BLaER1 (cell line): ENCODE results near the gene TMED10.
A peak's percentile ranks its signal among the peaks of the same experiment; 100 is the strongest.
"Not testable (repeated sequence)": the region's sequence is repeated elsewhere in the genome, so short reads cannot be mapped to it uniquely, and the experiment has no call there.

Experiments
- H3K27ac ChIP-seq: shearing (Covaris generic); formaldehyde crosslinking; 2 replicates; pipeline ENCODE4 v1.8.1; 2022
- H3K27me3 ChIP-seq: shearing (Covaris generic); formaldehyde crosslinking; 2 replicates; pipeline ENCODE4 v1.8.1; 2022
- H3K36me3 ChIP-seq: shearing (Covaris generic); formaldehyde crosslinking; 2 replicates; pipeline ENCODE4 v1.8.1; 2022
- H3K4me1 ChIP-seq: shearing (Covaris generic); formaldehyde crosslinking; 2 replicates; pipeline ENCODE4 v1.8.1; 2022
- H3K4me2 ChIP-seq: shearing (Covaris generic); formaldehyde crosslinking; 2 replicates; pipeline ENCODE4 v1.8.1; 2022
- H3K4me3 ChIP-seq: shearing (Covaris generic); formaldehyde crosslinking; 2 replicates; pipeline ENCODE4 v1.8.1; 2022
- H3K9ac ChIP-seq: shearing (Covaris generic); formaldehyde crosslinking; 2 replicates; pipeline ENCODE4 v1.8.1; 2022
- H3K9me3 ChIP-seq: shearing (Covaris generic); formaldehyde crosslinking; 2 replicates; pipeline ENCODE4 v1.8.1; 2022
- H4K20me1 ChIP-seq: shearing (Covaris generic); formaldehyde crosslinking; 2 replicates; pipeline ENCODE4 v1.8.1; 2022
- Cebpa-rat ChIP-seq: shearing (Covaris generic); IDR thresholded peaks from 2 replicates; pipeline ENCODE4 v1.8.1; 2022

The TMED10 gene

GRCh38 chr14:75134644-75135043 is 41.8 kb downstream of the TMED10 start:
- H3K36me3 ChIP-seq: peaks cover 51% of the 10 kb centered on the region
- H4K20me1 ChIP-seq: 0 out of 2 replicates have a peak, but pooled peaks cover 18% of the 10 kb centered on the region
- no peaks in the 10 kb centered on the region for H3K27me3 ChIP-seq
- no peak for TF ChIP-seq Cebpa-rat
- H3K9me3 ChIP-seq: peaks cover 6% of the 10 kb centered on the region; the same call in 1 of the 2 replicates
- no peak overlapping the region for H3K4me2 ChIP-seq
- H3K4me3 ChIP-seq: no peak overlapping the region
- H3K9ac ChIP-seq: no peak overlapping the region
- no peak overlapping the region for H3K27ac ChIP-seq
- peaks cover 21% of the 10 kb centered on the region for H3K4me1 ChIP-seq

DNA sequence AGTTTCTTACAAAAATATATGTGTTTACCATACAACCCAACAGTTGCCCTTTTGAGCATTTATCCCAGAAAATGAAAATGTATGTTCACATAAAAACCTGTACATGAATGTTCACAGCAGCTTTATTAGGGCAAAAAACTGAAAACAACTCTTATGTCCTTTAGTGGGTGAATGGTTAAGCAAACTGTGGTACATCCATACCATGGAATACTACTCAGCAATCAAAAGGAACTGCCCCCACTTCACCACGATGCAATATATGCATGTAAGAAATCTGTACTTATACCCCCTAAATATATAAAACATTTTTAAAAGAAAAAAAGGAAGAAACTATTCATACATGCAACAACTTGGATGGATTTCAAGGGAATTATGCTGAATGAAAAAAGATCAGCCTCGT is 42.8 kb downstream of the TMED10 start:
- no peaks in the 10 kb centered on the region for H3K27me3 ChIP-seq

DNA sequence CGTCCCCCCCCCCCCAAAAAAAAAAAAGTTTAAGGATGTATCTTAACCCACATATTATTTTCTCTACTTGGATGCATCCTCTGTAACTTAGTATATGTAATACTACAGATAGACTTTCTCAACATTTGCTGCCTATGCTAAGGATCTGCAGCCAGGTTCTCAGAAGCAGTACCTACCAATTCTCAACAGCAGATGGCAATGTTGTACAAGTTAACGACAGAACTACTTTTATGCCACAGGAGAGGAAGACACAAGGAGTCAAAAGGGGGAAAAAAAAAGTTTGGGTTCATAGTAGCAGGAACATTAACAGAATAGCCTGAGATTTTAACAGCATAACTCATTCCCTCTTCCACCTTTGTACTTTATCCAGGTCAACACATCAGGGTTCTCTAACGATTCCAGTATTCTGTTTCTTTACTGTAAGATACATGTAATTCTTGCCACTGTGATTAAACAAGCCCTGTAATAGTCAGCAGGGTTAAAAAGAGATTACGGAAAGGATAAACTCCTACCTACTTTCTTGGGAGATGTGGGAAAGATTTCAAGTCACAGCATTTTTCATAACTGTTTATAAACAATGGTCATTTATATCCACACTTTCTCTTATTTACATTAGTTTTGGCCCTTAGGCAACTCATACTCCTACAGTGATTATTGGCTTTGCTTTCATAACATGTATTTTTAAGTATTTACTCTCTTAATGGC is 43.9 kb downstream of the TMED10 start:
- Histone ChIP-seq H3K36me3 (peaks cover 62% of the 10 kb centered on the region), H3K4me2 (no peak overlapping the region), H3K4me3 (no peak overlapping the region), H3K4me1 (peaks cover 12% of the 10 kb centered on the region), H4K20me1 (0 out of 2 replicates have a peak, but pooled peaks cover 4% of the 10 kb centered on the region), H3K27ac (no peak overlapping the region), H3K27me3 (no peaks in the 10 kb centered on the region), H3K9ac (no peak overlapping the region), H3K9me3 (peaks cover 6% of the 10 kb centered on the region; the same call in 1 of the 2 replicates)
- TF ChIP-seq Cebpa-rat: no peak

More for the DNA sequence above, 42.8 kb downstream of the TMED10 start:
- H3K36me3 ChIP-seq: peaks cover 54% of the 10 kb centered on the region
- TF ChIP-seq Cebpa-rat: no peak
- 0 out of 2 replicates have a peak, but pooled peaks cover 8% of the 10 kb centered on the region for H4K20me1 ChIP-seq
- H3K4me2 ChIP-seq: no peak overlapping the region
- no peak overlapping the region for H3K9ac ChIP-seq
- H3K4me3 ChIP-seq: no peak overlapping the region
- H3K27ac ChIP-seq: no peak overlapping the region
- peaks cover 12% of the 10 kb centered on the region for H3K4me1 ChIP-seq
- peaks cover 6% of the 10 kb centered on the region; the same call in 1 of the 2 replicates for H3K9me3 ChIP-seq

DNA sequence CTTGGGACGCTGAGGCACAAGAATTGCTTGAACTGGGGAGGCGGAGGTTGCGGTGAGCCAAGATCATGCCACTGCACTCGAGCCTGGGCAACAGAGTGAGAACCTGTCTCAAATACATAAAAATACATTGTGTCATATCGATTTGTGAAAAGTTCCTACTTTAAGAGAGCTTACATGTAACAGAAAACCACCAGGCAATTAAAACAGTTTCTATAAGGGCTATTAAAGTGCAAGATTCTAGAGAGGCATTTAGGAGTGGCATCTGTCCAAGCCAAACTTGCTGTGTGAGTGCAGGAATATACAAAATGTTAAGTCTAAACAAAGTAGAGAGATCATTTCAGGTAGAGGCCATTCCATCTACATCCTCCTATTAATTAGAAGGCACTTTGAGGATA is 47.8 kb downstream of the TMED10 start:
- H3K4me1 ChIP-seq: peaks cover 32% of the 10 kb centered on the region
- peaks cover 41% of the 10 kb centered on the region for H3K36me3 ChIP-seq
- H4K20me1 ChIP-seq: no peaks in the 10 kb centered on the region
- H3K4me3 ChIP-seq: no peak overlapping the region
- no peaks in the 10 kb centered on the region for H3K27me3 ChIP-seq
- H3K4me2 ChIP-seq: peak overlapping the region; percentile 92; the same call in 1 of the 2 replicates
- H3K9ac ChIP-seq: no peak overlapping the region
- H3K9me3 ChIP-seq: peaks cover 1% of the 10 kb centered on the region; the same call in 1 of the 2 replicates
- no peak for TF ChIP-seq Cebpa-rat
- H3K27ac ChIP-seq: no peak overlapping the region

DNA sequence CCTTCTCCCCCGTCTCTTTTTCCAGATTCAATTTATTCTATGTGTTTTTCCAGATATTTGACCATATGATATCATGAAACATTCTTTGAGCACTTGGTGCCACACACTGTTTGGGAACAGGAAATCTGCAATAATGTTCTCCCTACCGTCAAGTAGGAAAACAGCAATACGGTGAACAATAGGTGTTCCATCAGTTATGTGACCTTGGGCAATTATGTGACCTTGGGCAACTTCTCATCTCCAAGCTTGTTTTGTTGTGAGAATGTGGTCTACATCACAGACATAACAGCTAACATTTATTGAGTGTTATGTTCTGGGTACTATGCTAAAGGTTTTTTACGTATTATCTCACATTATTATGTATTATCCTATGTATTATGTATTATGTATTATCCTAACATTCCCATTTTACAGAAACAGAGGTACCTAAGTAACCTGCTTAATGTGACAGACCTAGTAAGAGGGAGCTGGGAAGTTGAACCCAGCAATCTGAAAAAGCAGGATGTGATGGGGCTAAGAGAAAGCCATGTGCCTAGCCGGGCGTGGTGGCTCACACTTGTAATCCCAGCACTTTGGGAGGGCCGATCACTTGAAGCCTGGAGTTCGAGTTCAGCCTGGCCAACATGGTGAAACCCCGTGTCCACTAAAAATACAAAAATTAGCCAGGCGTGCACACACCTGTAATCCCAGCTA is 48.4 kb downstream of the TMED10 start:
- no peak for TF ChIP-seq Cebpa-rat
- peak overlapping the region; percentile 88; the same call in 1 of the 2 replicates for H3K9ac ChIP-seq

DNA sequence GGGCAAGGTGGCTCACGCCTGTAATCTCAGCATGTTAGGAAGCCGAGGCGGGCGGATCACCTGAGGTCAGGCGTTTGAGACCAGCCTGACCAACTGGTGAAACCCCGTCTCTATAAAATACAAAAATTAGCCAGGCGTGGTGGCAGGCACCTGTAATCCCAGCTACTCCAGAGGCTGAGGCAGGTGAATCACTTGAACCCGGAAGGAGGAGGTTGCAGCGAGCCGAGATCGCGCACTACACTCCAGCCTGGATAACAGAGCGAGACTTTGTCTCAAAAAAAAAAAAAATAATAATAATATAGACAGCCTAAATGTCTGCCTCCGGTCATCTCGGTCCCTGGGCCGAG is 49.0 kb downstream of the TMED10 start:
- Histone ChIP-seq H3K36me3 (peaks cover 30% of the 10 kb centered on the region), H3K4me3 (peak overlapping the region; percentile 78), H3K9ac (peak overlapping the region; percentile 88), H3K4me1 (peaks cover 32% of the 10 kb centered on the region), H3K4me2 (peak overlapping the region; percentile 92), H3K27ac (peak overlapping the region; percentile 92)
- not testable (repeated sequence) for H3K27me3 ChIP-seq, H3K9me3 ChIP-seq, H4K20me1 ChIP-seq

More for the DNA sequence above, 48.4 kb downstream of the TMED10 start:
- peaks cover 36% of the 10 kb centered on the region for H3K36me3 ChIP-seq
- peaks cover 32% of the 10 kb centered on the region for H3K4me1 ChIP-seq
- H4K20me1 ChIP-seq: no peaks in the 10 kb centered on the region
- peak overlapping the region; percentile 92 for H3K4me2 ChIP-seq
- peak overlapping the region; percentile 78 for H3K4me3 ChIP-seq
- no peaks in the 10 kb centered on the region for H3K9me3 ChIP-seq
- no peaks in the 10 kb centered on the region for H3K27me3 ChIP-seq
- no peak overlapping the region for H3K27ac ChIP-seq

DNA sequence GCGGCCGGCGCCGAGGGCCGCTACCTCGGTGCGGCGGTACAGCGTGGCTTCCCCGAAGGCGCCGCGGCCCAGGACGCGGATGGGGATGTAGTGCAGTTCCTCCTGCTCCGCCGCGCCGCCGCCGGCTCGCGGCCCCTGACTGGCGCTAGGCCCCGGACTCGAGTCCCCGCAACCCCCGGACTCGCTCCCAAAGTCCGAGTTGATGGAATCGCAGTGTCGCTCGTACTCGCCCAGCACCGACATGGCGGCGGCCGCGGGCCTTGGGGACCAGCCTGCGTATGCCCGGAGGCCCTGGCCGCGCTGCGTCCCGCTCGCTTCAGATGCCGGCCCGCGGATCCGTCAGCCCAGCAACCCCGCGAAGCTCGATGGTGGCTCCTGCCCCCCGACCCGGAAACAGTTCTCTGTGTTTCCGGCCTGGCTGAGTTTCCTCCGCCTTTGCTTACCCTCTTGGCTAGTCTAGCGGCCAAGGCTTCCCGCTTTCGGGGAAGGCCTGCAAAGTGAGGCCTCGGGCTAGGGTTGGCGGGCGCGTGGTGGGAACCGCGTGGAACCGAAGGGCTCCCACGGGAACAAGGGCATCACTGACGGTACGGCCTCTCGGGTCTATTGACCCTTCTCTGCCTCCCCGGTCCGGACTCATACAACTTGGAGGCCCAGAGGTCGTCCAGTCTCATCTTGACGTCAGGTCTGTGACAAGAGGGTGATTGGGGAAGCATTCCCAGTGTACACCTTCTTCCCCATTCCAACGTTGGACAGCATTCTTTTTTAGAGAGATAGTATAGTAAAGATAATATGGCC is 49.5 kb downstream of the TMED10 start, which contains the start of gene NEK9:
TSS of gene NEK9 (minus strand) at position 370 of the 795 bp plus-strand sequence. CDS start at position 243, 127 bp downstream.
- Histone ChIP-seq H3K4me2 (peak within 1 kb of the TSS; percentile 92), H3K36me3 (peaks cover 26% of the 10 kb centered on the region), H3K9ac (peak within 1 kb of the TSS; percentile 88), H3K4me3 (peak within 1 kb of the TSS; percentile 78), H3K27me3 (no peaks in the 10 kb centered on the region), H3K27ac (peak within 1 kb of the TSS; percentile 92), H4K20me1 (no peaks in the 10 kb centered on the region), H3K4me1 (peaks cover 32% of the 10 kb centered on the region), H3K9me3 (no peaks in the 10 kb centered on the region)
- TF ChIP-seq Cebpa-rat: no peak

GRCh38 chr14:75126121-75126544 is 50.3 kb downstream of the TMED10 start:
- TF ChIP-seq Cebpa-rat: no peak
- H3K27ac ChIP-seq: peak overlapping the region; percentile 92
- no peaks in the 10 kb centered on the region for H3K9me3 ChIP-seq
- H3K27me3 ChIP-seq: no peaks in the 10 kb centered on the region
- peaks cover 32% of the 10 kb centered on the region for H3K4me1 ChIP-seq
- H3K9ac ChIP-seq: peak overlapping the region; percentile 88
- H3K4me2 ChIP-seq: peak overlapping the region; percentile 92
- H4K20me1 ChIP-seq: no peaks in the 10 kb centered on the region
- H3K36me3 ChIP-seq: peaks cover 22% of the 10 kb centered on the region
- peak overlapping the region; percentile 78 for H3K4me3 ChIP-seq

GRCh38 chr14:75125617-75126016 is 50.8 kb downstream of the TMED10 start:
- Histone ChIP-seq H3K4me2 (peak overlapping the region; percentile 92), H3K9me3 (no peaks in the 10 kb centered on the region), H4K20me1 (no peaks in the 10 kb centered on the region), H3K4me1 (peaks cover 32% of the 10 kb centered on the region), H3K27ac (no peak overlapping the region), H3K9ac (peak overlapping the region; percentile 88), H3K4me3 (peak overlapping the region; percentile 78), H3K27me3 (no peaks in the 10 kb centered on the region), H3K36me3 (peaks cover 23% of the 10 kb centered on the region)
- no peak for TF ChIP-seq Cebpa-rat
